ENCODE results near the gene LIMS4. TPM values are rescaled to one million over a fixed set of nuclear protein-coding genes. Genes with fewer than 3 reads are reported as not detected.
"Not testable (repeated sequence)": the region's sequence is repeated elsewhere in the genome, so short reads cannot be mapped to it uniquely, and the experiment has no call there.

Gene LIMS4
- total and polyA plus RNA-seq, 2 of the 8 experiments (the other 6 are each of a cell fraction or from before 2014, with no cell fraction given), result 0.44 TPM; not detected in 1

GRCh38 chr2:110455080-110455670 lies 17.4 kb downstream of the LIMS4 start:
- H2BK120ac ChIP-seq (replicated peaks; ENCODE audit: low read depth, low read length); H3K27ac ChIP-seq (ENCODE audit: low read depth, low read length); H3K27me3 ChIP-seq (replicated peaks in 1 of 4; ENCODE audit: control insufficient read depth in 3 of 4, extremely low read depth in 1 of 4, insufficient read depth in 3 of 4, low read length in 3 of 4); H3K9me3 ChIP-seq (ENCODE audit: insufficient read depth in 2 of 2, low read depth in 1 of 2, low read length in 1 of 2); H3K56ac ChIP-seq (replicated peaks; ENCODE audit: insufficient read length, low read depth, low read length); POLR2A ChIA-PET (ENCODE audit: partially characterized antibody); H3K36me3 ChIP-seq (ENCODE audit: control insufficient read depth in 2 of 4, insufficient read depth in 4 of 4, low read length in 3 of 4); H2BK12ac ChIP-seq (ENCODE audit: low read depth, low read length); H3K23ac ChIP-seq (ENCODE audit: insufficient read length); H3K4ac ChIP-seq (replicated peaks; ENCODE audit: insufficient read length, low read depth, low read length); H2BK20ac ChIP-seq (ENCODE audit: low read length); H4K91ac ChIP-seq (replicated peaks; ENCODE audit: insufficient read length, low read length); H3K79me1 ChIP-seq (ENCODE audit: low read depth, low read length); H4K20me1 ChIP-seq (replicated peaks in 1 of 2; ENCODE audit: control insufficient read depth in 1 of 2, insufficient read depth in 2 of 2, low read length in 2 of 2); FAIRE-seq; H2BK5ac ChIP-seq (ENCODE audit: low read depth, low read length); H3K14ac ChIP-seq (ENCODE audit: insufficient read length); H3K9ac ChIP-seq (replicated peaks in 1 of 4; ENCODE audit: extremely low read depth in 1 of 4, low read depth in 3 of 4, low read length in 3 of 4); CTCF ChIA-PET (ENCODE audit: partially characterized antibody); H3K18ac ChIP-seq (ENCODE audit: extremely low read depth, low read length); H3K79me2 ChIP-seq (ENCODE audit: control insufficient read depth in 1 of 2, insufficient read depth in 2 of 2, low read length in 2 of 2); H4K8ac ChIP-seq (ENCODE audit: extremely low read depth, insufficient read depth, low read length); H3K4me2 ChIP-seq (ENCODE audit: insufficient read depth in 1 of 2, low read depth in 2 of 2, low read length in 2 of 2); H2AK5ac ChIP-seq (ENCODE audit: low read depth, low read length); H2BK15ac ChIP-seq (ENCODE audit: low read length); H3K4me3 ChIP-seq (ENCODE audit: extremely low read depth in 1 of 4, insufficient read depth in 2 of 4, low read depth in 3 of 4, low read length in 4 of 4); H3K4me1 ChIP-seq (replicated peaks in 1 of 4; ENCODE audit: control insufficient read depth in 3 of 4, insufficient read depth in 4 of 4, low read length in 3 of 4); H3K23me2 ChIP-seq (ENCODE audit: low read depth, low read length); DNase-seq (ENCODE audit: low read depth in 1 of 2, low spot score in 2 of 2); H4K5ac ChIP-seq (ENCODE audit: insufficient read length, low read depth, low read length); H2AFZ ChIP-seq (ENCODE audit: low read length): not testable (repeated sequence)
- no CpG with 5 or more reads among the region's 6 CpGs for WGBS, 2 experiments (ENCODE audit: extremely low coverage in 1 of 2, insufficient coverage in 1 of 2, insufficient read length in 1 of 2, insufficient replicate concordance in 2 of 2, low coverage in 1 of 2, low lambda C conversion rate in 2 of 2, missing lambda C conversion rate in 1 of 2)

DNA sequence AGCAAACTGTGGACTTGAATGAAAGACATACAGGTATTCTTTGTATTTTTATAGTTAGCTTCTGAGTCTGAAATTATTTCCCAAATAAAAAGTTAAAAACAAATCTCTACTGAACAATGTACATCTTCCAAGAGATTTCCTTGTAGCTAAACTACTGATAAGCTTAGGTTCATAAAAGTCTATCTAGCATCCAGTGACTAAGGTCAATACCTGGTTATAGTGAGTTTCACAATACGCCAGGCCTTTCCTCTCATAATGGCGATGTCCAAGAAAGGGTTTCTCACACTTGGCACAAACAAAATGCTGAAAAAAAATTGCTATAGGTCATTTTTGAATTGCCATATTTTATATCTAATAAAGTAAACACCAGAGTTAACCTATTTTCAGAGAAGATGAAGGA lies 21.7 kb downstream of the LIMS4 start:
- CTCF ChIA-PET (ENCODE audit: partially characterized antibody), result not testable (repeated sequence)

More for the DNA sequence above, 21.7 kb downstream of the LIMS4 start:
- H3K56ac ChIP-seq (replicated peaks; ENCODE audit: insufficient read length, low read depth, low read length); H3K18ac ChIP-seq (ENCODE audit: extremely low read depth, low read length); H3K9ac ChIP-seq (replicated peaks in 1 of 4; ENCODE audit: extremely low read depth in 1 of 4, low read depth in 3 of 4, low read length in 3 of 4); POLR2A ChIA-PET (ENCODE audit: partially characterized antibody); H3K27ac ChIP-seq (ENCODE audit: low read depth, low read length); H2AK5ac ChIP-seq (ENCODE audit: low read depth, low read length); H3K79me1 ChIP-seq (ENCODE audit: low read depth, low read length); H4K5ac ChIP-seq (ENCODE audit: insufficient read length, low read depth, low read length); H3K23ac ChIP-seq (ENCODE audit: insufficient read length); H3K9me3 ChIP-seq (ENCODE audit: insufficient read depth in 2 of 2, low read depth in 1 of 2, low read length in 1 of 2); H4K91ac ChIP-seq (replicated peaks; ENCODE audit: insufficient read length, low read length); H4K8ac ChIP-seq (ENCODE audit: extremely low read depth, insufficient read depth, low read length); H2BK5ac ChIP-seq (ENCODE audit: low read depth, low read length); H3K4me3 ChIP-seq (ENCODE audit: extremely low read depth in 1 of 4, insufficient read depth in 2 of 4, low read depth in 3 of 4, low read length in 4 of 4); H4K20me1 ChIP-seq (replicated peaks in 1 of 2; ENCODE audit: control insufficient read depth in 1 of 2, insufficient read depth in 2 of 2, low read length in 2 of 2); H3K36me3 ChIP-seq (ENCODE audit: control insufficient read depth in 2 of 4, insufficient read depth in 4 of 4, low read length in 3 of 4); H3K4ac ChIP-seq (replicated peaks; ENCODE audit: insufficient read length, low read depth, low read length); FAIRE-seq; H3K79me2 ChIP-seq (ENCODE audit: control insufficient read depth in 1 of 2, insufficient read depth in 2 of 2, low read length in 2 of 2); H2AFZ ChIP-seq (ENCODE audit: low read length); H3K4me2 ChIP-seq (ENCODE audit: insufficient read depth in 1 of 2, low read depth in 2 of 2, low read length in 2 of 2); H2BK15ac ChIP-seq (ENCODE audit: low read length); DNase-seq (ENCODE audit: low read depth in 1 of 2, low spot score in 2 of 2); H2BK12ac ChIP-seq (ENCODE audit: low read depth, low read length); H2BK20ac ChIP-seq (ENCODE audit: low read length); H2BK120ac ChIP-seq (replicated peaks; ENCODE audit: low read depth, low read length); H3K4me1 ChIP-seq (replicated peaks in 1 of 4; ENCODE audit: control insufficient read depth in 3 of 4, insufficient read depth in 4 of 4, low read length in 3 of 4); H3K27me3 ChIP-seq (replicated peaks in 1 of 4; ENCODE audit: control insufficient read depth in 3 of 4, extremely low read depth in 1 of 4, insufficient read depth in 3 of 4, low read length in 3 of 4); H3K14ac ChIP-seq (ENCODE audit: insufficient read length); H3K23me2 ChIP-seq (ENCODE audit: low read depth, low read length): not testable (repeated sequence)
- WGBS, 2 experiments (ENCODE audit: extremely low coverage in 1 of 2, insufficient coverage in 1 of 2, insufficient read length in 1 of 2, insufficient replicate concordance in 2 of 2, low coverage in 1 of 2, low lambda C conversion rate in 2 of 2, missing lambda C conversion rate in 1 of 2), result no CpG with 5 or more reads among the region's 2 CpGs

All from H1 (cell line).